Fibroblast of skin of back (primary cell): ENCODE measurements around the gene NLGN3.

Source experiments
- DNase-seq: peaks from one replicate; pipeline ENCODE4 v3.0.0-alpha.2; 2013

Gene NLGN3

DNA sequence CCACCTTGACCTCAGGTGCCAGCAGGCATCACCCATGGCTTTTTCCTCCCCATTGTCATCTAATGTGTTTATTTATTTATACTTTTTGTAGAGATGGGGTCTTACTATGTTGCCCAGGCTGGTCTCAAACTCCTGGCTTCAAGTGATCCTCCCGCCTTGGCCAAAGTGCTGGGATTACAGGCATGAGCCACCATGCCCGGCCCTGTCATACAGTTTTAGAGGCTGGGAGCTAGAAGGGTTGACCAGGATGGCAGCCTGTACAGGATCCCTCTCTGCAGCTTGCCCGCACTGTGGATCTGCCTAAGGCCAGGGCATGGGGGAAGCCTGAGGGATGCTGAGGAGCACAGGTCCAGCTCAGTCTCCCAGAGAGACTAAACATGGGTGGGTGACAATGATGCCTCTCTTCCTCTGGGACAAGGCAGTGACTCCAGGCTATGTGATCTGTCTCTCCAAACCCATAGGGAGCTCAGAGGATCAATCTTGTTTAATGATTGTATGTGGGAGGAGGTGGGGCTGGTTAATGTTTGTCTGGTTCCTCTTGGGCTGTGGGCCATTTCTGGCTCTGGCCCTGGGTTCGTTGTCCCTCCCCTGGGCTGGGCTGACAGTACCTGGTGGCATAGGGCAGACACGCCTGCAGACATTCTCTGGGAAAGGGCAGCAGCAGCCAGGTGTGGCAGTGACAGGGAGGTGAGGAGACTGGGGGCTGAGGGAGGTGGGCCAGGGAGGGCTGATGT is 70.1 kb downstream of the NLGN3 start:
- no peak for DNase-seq

DNA sequence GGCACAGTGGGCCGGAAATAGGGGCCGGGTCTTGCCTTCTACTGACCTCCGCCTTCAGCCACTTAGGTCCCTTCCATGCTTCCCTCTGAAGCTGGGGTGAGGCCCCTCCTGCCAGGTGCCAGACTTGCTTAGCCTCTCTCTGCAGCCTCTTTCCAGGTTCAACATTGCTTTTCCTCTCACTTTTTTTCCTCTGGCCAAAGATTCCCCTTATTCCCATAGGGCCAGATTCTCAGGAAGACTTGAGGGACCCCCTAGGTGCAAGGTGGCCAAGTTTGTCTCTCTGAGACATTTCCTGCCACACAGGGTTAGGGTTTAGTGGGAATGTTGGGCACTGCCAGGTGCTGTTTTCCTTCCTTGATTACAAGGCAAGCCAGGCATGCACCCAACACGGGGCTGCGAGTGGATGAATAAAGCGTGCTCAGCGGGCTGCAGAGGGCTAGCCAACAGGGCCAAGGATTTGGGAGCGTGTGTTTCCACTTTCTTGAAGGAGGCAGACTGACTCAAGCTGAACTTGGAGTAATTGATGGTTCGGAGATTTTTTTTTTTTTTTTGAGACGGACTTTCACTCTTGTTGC is 70.8 kb downstream of the NLGN3 start:
- DNase-seq: no peak

DNA sequence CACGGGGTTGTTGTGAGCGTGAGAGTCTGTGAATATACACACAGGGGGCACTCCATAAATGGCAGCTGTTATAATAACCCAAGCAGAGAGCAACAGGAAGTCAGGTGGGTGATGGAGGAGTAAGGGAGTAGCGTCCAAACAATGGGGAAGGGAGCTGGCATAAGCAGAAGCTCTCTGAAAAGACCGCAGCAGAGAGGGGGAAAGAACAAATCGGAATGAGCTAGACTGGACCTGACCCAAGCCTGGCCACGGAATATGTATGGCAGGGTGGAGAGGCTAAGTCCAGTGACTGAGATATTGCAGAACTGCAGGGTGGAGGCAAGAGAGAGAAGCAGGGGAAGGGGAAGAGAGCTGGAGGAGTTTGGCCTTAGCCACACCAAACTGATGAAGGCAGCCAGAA is 71.8 kb downstream of the NLGN3 start:
- no peak for DNase-seq

DNA sequence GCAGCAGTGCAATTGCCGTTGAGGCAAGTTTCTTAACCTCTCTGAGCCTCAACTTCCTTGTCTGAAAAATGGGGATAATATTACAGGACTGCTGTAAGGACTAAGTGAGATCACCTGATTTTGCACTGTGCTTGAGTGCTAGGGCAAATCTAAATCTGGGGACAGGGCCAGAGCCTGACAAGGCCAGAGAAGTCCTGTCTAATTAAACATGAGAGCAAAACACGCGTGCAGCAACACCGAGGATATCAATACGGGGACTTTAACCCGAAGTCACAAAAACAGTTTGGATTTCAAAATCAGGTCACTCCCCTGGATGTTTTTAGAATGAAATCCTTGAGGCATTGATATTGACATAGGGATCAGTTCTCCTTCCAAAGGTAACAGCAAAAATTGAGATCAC is 72.7 kb downstream of the NLGN3 start:
- no peak for DNase-seq
